GM18519 (cell line): ENCODE results near the gene NTSR1.
A peak's percentile ranks its signal among the peaks of the same experiment; 100 is the strongest.

ENCODE experiments used
- ATAC-seq: cut with Tn5 transposase; IDR thresholded peaks from one replicate; pipeline ENCODE4 v1.9.1; 2021; ENCODE audit warnings: mild to moderate bottlenecking, moderate library complexity; ENCODE audit not compliant: unreplicated experiment, low FRiP score

NTSR1 gene

GRCh38 chr20:62778601-62779416, 70.2 kb downstream of the NTSR1 start:
- ATAC-seq = no peak

DNA sequence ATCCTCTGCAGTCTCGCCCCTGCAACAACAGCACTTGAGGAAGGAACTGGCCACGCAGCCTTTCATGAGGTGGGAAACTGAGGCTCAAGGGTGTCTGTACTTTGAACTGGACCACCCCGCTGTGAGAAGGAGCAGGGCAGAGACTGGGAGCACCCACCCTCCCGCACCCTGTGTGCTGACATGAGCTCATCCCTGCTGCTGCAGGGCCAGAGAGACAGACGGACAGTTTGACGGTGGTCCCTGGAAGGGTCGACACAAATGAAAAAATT, 70.7 kb downstream of the NTSR1 start:
- no peak for ATAC-seq

DNA sequence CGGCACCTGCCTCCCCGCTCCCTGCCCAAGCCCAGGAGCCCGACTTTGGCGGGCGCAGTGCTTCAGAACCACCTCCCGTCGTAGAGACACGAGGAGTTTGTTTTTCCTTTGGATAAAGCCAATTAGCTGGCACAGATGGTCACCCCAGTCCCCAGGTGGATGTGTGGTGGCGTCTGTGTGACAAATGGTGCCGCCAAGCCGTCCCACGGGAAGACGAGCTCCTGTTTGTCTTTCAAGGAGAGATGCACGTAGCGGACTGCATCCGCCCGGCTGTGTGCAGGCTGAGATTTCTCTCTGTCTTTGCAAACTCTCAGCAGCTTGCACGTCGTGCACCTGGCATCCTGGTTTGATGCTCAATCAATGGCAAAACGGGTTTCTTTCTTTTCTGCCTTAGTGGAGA, 71.6 kb downstream of the NTSR1 start:
- ATAC-seq = no peak

- no peak for ATAC-seq
These were observed 72.1 kb downstream of the NTSR1 start for GRCh38 chr20:62780696-62781095.

GRCh38 chr20:62782149-62782892, 73.7 kb downstream of the NTSR1 start:
- ATAC-seq = no peak

DNA sequence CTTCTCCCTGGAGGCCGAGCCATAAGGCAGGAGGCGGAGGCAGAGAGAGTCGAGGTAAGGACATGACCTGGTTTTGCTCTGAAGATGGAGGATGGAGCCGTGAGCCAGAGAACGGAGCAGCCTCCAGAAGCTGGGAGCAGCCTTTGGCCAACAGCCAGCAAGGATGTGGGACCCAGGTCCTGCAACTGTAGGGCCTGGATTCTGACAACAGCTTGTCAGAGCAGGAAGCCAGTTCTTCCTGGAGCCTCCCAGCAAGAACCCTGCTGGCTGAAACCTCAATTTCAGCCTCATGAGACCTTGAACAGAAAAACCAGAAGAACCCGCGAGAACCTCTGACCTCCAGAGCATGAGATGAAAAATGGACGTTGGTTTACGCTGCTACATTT, 74.2 kb downstream of the NTSR1 start:
- ATAC-seq = no peak

DNA sequence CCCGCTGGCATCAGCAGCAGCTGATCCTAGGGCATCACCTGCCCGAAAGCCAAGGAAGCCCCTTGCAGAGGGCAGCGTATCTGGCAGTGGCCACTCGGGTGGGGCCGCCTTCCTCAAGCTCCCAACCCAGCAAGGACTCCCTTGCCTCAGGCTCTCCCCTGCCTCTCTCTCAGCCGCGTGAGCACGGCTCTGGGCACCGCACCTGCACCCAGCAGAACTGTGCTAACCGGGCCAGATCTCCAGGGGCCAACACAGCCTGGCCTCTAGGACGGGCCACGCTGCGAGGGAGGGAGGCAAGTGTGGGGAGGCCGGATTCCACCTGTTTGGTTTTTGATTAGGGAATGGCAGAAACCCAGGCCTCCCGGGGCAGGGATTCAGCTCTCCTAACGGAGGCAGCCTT, 75.9 kb downstream of the NTSR1 start:
- ATAC-seq = no peak

- ATAC-seq = no peak
These were observed 76.8 kb downstream of the NTSR1 start for GRCh38 chr20:62785393-62785792.

GRCh38 chr20:62786157-62786556, 77.5 kb downstream of the NTSR1 start:
- ATAC-seq = no peak

DNA sequence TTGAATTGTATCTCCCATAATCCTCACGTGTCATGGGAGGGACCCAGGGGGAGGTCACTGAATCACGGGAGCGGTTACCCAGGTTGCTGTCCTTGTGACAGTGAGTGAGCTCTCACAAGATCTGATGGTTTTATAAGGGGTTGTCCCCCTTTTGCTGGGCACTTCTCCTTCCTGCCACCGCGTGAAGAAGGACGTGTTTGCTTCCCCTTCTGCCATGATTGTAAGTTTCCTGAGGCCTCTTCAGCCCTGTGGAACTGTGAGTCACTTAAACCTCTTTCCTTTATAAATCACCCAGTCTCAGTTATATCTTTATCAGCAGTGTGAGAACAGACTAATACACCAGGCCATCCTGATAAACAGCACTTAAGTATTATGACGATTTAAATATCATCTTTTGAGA, 78.7 kb downstream of the NTSR1 start:
- ATAC-seq = no peak

GRCh38 chr20:62787866-62788265, 79.2 kb downstream of the NTSR1 start:
- no peak for ATAC-seq

DNA sequence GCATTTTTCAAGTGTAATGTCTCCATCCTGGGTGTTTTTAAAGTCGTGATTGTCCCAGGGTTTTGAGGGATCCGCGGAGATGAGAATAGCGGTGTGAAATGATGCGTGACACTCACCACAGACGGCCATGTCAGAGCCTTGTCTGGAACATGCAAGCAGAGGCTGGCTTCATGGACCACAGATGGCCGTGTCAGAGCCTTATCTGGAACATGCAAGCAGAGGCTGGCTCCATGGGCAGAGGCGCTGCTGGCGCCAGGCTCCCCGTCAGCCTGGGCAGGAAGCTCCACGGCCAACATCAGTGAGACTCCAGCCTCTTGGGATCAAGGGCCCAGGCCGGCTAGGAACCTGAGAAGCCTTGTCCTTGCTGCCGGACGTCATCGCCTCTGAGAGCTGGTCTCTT, 80.0 kb downstream of the NTSR1 start:
- no peak for ATAC-seq

- ATAC-seq = no peak
These were observed 81.4 kb downstream of the NTSR1 start for GRCh38 chr20:62790075-62790474.

DNA sequence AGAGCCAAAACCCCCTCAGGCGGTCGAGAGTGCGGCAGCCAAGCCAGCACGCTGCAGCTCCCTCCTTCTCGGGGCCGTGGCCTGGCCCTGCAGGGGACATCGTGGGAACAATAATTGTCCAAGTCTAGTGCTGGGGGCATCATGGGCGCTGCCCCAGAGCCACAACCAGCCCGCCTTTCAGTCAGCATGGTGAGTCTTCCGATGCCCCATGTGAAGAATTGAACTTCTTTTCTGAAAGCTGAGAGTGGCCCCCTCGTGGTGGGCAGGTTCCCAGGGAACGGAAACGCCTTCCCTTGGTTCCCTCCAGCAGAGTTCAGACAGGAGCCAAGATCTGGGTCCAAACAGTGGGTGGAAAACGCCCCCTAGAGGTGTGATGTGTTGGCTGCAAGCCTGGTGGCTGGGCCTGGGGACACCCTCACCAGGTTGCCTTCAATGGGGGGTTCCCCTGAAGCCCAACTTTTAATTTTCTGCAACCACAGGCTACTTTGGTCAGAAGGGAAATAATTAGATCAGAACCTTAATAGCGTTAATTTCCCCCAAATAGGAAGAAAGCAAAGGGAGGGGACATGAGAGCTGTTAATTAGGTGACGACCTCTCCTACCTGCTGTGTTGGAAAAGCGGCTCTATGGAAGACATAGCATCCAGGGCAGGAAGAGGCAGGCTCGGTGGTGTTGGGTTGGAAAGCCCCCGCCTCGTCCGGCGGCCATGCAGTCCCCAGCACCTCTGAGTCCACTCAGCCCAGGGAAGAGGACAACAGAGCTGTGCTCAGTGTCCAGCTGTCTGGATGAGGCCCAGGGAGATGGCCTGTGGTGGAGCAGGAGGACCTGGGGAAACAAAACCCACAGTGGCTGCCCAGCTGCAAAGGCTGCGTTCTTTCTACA, 82.9 kb downstream of the NTSR1 start:
- no peak for ATAC-seq

- no peak for ATAC-seq
These were observed 83.7 kb downstream of the NTSR1 start for GRCh38 chr20:62792182-62792939.

GRCh38 chr20:62792940-62793756, 84.5 kb downstream of the NTSR1 start:
- no peak for ATAC-seq

DNA sequence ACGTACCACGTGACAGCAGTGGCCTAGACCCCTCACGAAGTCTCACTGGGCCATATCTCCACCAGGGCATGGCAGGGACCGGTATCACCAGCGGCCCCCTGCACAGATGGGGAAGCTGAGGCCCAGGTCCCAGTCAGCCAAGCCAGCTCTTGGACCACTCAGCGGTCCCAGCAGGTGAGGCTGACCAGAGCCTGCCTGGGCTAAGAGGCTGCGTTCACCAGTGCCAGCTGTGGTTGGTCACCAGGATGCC, 85.0 kb downstream of the NTSR1 start:
- ATAC-seq = no peak

DNA sequence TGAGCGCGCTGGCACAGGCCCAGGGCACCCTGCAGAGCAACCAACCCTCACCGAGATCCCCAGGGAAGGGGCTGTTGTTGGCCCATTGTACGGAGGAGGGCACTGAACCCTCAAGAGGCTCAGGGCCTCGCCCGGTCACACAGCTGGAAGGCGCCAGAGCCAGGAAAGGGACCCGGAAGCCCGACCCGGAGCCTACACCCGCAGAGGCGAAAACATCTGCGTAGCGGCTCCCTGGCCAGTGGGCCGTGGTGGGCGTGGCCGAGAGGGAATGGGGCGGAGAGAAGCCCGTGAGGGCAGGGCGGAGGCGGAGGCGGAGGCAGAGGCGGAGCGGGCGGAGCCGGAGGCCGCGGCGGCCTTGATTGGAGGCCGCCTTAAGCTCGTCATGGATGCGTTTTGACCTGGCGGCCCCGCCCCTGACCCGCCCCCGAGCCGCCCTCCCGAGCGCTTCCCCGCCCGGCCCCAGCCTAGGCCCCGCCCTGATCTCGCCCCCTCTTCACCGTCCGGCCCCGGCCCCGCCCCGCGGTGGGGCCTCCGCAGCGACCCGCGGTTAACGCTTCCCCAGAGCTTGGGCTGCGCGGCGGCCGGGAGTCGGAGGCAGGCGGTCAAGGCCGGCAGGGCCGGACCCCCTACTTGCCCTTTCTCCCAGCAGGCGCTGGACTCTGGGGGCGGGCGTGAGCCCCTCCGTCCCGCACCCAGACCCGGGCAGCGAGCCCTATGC, 85.5 kb downstream of the NTSR1 start:
- ATAC-seq = peak; percentile 41

GRCh38 chr20:62795023-62795761, 86.6 kb downstream of the NTSR1 start:
- no peak for ATAC-seq
